GM23338 (cell line): ENCODE data around the gene GNB1.

Experiments used
- CREB1 ChIP-seq: fragments of 250-450 bp; sonication (Bioruptor Pico); IDR thresholded peaks from 2 replicates; pipeline ENCODE4 v1.5.0; 2020; ENCODE audit warnings: low read depth, mild to moderate bottlenecking, moderate library complexity
- CTCF ChIP-seq, 2 experiments: fragments of 200-600 bp in 1 of 2; sonication (generic) in 1 of 2; conservative IDR thresholded peaks; 2 replicates each; pipeline versions ENCODE4 v1.5.1 to v1.6.1; 2016 to 2017; ENCODE audit warnings: antibody characterized with exemption in 2 of 2, low read depth in 2 of 2, mild to moderate bottlenecking in 2 of 2, moderate library complexity in 1 of 2
- EZH2 ChIP-seq: fragments of 200-600 bp; sonication (generic); IDR thresholded peaks from one replicate; pipeline ENCODE4 v1.8.0; 2017; ENCODE audit warnings: antibody characterized with exemption, mild to moderate bottlenecking, low read depth; ENCODE audit not compliant: unreplicated experiment
- EZH2phosphoT487 ChIP-seq: fragments of 200-600 bp; sonication (generic); IDR thresholded peaks from one replicate; pipeline ENCODE4 v1.8.1; 2018; ENCODE audit warnings: antibody characterized with exemption; ENCODE audit not compliant: unreplicated experiment
- POLR2AphosphoS5 ChIP-seq: IDR thresholded peaks from 2 replicates; pipeline ENCODE4 v1.6.1; 2016; ENCODE audit warnings: antibody characterized with exemption, low read depth
- REST ChIP-seq: IDR thresholded peaks from one replicate; pipeline ENCODE4 v1.6.1; 2018; ENCODE audit warnings: antibody characterized with exemption; ENCODE audit not compliant: unreplicated experiment
- ZNF331 ChIP-seq: fragments of 250-450 bp; sonication (Bioruptor Pico); IDR thresholded peaks from 2 replicates; pipeline ENCODE4 v1.5.0; 2020; ENCODE audit warnings: low read depth, mild to moderate bottlenecking, moderate library complexity

GRCh38 chr1:1760715-1761114 is 130.2 kb downstream of the GNB1 start:
- TF ChIP-seq CTCF (conservative IDR thresholded peaks at IDR 0.05; ENCODE audit: low read depth in 2 of 2) (no peak), EZH2phosphoT487 (no peak), REST (no peak), EZH2 (no peak), CREB1 (CRISPR knock-in tag) (no peak), ZNF331 (CRISPR knock-in tag) (no peak), POLR2AphosphoS5 (no peak)
